HFF-Myc (cell line): Measurements from ENCODE around the gene CLDN2.

Experiments
- DNase-seq: peaks from one replicate; pipeline ENCODE4 v3.0.0-alpha.2; 2011; ENCODE audit warnings: low read depth; ENCODE audit errors: extremely low read depth
- H3K4me3 ChIP-seq: replicated peaks from 2 replicates; pipeline ENCODE4 v1.5.1; 2011; ENCODE audit warnings: low read depth, mild to moderate bottlenecking, control low read depth, low read length
- CTCF ChIP-seq: IDR thresholded peaks from 2 replicates; pipeline ENCODE4 v1.5.1; 2012; ENCODE audit warnings: mild to moderate bottlenecking, low read depth, low read length, control low read depth; ENCODE audit errors: missing control alignments

Gene CLDN2

DNA sequence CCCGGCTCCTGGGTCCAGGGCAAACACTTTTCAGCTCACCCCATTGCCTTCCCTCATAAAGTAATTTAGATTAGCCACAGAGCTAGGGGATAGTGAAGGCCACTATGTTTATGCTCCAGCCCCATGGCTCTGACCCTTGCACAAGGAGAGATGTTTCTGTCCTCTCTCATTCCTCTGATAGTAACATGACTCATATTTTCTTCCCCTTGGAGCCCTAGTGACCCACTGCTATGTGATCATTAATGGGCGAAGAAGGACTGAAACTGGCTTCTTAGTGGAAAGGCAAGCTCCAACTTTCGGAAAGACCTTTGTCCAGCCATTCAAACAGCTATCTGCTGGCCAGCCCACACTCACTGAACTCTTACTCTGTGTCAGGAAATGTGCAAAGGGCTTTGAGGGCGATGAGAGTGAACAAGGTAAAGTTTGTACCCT is 12.3 kb downstream of the CLDN2 start:
- H3K4me3 ChIP-seq = no peak overlapping the region
- no peak for DNase-seq
- TF ChIP-seq CTCF = no peak

DNA sequence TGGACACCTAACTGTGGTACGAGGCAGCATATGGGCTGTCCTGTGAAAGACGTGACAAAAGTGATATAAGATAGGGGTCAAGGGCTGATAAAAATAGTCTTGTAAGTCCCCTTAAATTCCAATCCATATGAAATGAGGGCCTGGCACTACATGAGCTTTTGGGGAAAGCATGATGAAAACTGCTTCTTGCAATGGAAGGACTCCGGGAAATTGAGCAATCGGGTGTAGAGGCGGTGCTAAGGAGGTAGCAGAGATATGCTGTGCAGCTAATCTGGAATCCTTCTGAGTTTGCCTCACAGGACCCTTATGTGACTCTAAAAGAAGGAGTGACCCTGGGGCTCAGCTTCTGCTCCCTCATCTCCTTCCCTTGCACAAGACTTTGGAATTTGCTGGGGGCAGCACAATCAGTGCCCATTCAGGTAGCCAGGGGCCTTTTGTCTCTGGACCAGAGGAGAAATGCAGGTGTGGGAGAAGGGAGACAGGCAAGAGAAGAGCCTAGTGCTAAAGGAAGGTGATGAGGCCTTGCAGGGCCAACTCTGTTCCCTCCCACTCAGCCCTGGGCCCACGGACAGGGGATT is 12.8 kb downstream of the CLDN2 start:
- DNase-seq = no peak
- no peak for TF ChIP-seq CTCF
- H3K4me3 ChIP-seq = no peak overlapping the region

DNA sequence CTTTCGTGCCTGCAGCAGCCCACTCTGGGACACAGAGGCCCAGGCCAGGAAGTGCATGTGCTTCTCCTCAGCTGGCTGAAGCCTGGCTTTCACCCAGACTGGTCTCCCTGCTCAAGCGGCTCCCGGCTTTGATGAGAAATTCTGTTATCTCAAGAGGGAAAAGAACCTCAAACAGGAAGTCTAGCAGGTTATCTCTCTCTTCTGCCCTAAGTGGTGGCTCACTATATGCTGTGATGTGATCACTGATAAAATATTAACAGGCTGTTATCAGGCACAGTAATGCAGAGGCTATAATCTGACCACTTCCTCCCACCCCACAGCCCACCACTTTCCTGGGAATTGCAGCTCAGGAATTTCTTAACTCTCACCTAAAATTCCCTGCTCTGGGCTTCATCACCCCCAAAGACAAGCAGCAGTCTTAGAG is 13.3 kb downstream of the CLDN2 start:
- H3K4me3 ChIP-seq = no peak overlapping the region
- TF ChIP-seq CTCF = no peak
- DNase-seq = no peak

DNA sequence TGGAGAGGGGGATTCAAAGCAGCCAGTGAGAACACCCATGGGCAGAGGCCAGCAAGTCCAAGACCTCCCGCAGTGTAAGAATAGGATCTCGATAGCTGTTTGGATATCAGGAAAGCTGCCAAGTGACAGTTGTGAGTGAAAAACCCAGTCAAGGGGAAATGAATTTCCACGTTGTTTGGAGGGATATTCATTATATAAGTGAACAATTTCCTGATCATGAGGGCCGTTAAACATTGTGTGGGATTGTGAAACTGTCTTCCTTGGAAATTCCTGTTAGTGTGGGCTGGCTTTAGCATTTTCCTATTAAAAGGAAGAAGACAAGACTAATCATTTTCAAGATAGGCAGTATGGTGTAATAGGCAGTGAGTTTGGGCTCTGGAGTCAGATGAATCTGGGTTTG is 15.0 kb downstream of the CLDN2 start:
- no peak for TF ChIP-seq CTCF
- DNase-seq = no peak
- H3K4me3 ChIP-seq = no peak overlapping the region

GRCh38 chrX:106936246-106936645 is 16.0 kb downstream of the CLDN2 start:
- TF ChIP-seq CTCF = no peak
- DNase-seq = no peak
- H3K4me3 ChIP-seq = no peak overlapping the region

DNA sequence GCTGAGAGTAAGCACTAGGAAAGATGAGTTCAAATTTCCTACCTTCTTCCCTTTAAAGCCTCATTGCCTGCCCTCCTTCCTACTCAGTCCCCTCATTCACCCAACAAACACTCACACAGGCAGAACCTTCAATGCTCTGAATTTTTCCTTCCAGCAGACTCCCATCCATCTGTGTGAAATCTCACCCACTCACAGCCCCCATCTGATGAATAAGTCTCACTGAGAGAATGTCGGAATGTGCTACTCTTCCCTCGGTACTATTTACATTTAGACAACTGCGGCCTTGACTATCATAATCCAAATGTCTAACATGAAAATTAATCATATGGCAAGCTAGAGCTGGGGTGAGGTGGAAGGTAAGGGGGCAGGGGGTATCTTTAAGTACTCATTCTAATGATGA is 19.4 kb downstream of the CLDN2 start:
- no peak for DNase-seq
- no peak overlapping the region for H3K4me3 ChIP-seq
- no peak for TF ChIP-seq CTCF

- H3K4me3 ChIP-seq = no peak overlapping the region
- no peak for TF ChIP-seq CTCF
These were observed 19.9 kb downstream of the CLDN2 start for GRCh38 chrX:106940068-106940467.

More at GRCh38 chrX:106940068-106940467, 19.9 kb downstream of the CLDN2 start:
- DNase-seq = no peak
